Ecto neural progenitor cell (in vitro differentiated cells): ENCODE results near the gene ST3GAL3.

Experiments
- DNase-seq: peaks from one replicate; pipeline ENCODE4 v3.0.0-alpha.2; 2018; ENCODE audit warnings: low spot score

Gene ST3GAL3

GRCh38 chr1:43786960-43787359, 79.6 kb downstream of the ST3GAL3 start:
- DNase-seq = no peak

- no peak for DNase-seq
These were observed 82.5 kb downstream of the ST3GAL3 start for GRCh38 chr1:43789604-43790550.

GRCh38 chr1:43791243-43791642, 83.9 kb downstream of the ST3GAL3 start:
- no peak for DNase-seq

GRCh38 chr1:43796111-43796581, 88.8 kb downstream of the ST3GAL3 start:
- no peak for DNase-seq

- no peak for DNase-seq
These were observed 90.6 kb downstream of the ST3GAL3 start for GRCh38 chr1:43797891-43798290.

- no peak for DNase-seq
These were observed 92.6 kb downstream of the ST3GAL3 start for GRCh38 chr1:43799656-43800635.

- no peak for DNase-seq
These were observed 93.4 kb downstream of the ST3GAL3 start for GRCh38 chr1:43800771-43801170.

GRCh38 chr1:43801203-43801602, 93.9 kb downstream of the ST3GAL3 start:
- DNase-seq = no peak

GRCh38 chr1:43802356-43802980, 95.1 kb downstream of the ST3GAL3 start:
- no peak for DNase-seq

- no peak for DNase-seq
These were observed 95.8 kb downstream of the ST3GAL3 start for GRCh38 chr1:43803105-43803504.

GRCh38 chr1:43803646-43804045, 96.3 kb downstream of the ST3GAL3 start:
- DNase-seq = no peak

GRCh38 chr1:43804569-43804968, 97.2 kb downstream of the ST3GAL3 start:
- DNase-seq = no peak

GRCh38 chr1:43805340-43805739, 98.0 kb downstream of the ST3GAL3 start:
- DNase-seq = no peak

GRCh38 chr1:43806183-43806582, 98.8 kb downstream of the ST3GAL3 start:
- no peak for DNase-seq

- DNase-seq = no peak
These were observed 101.8 kb downstream of the ST3GAL3 start for GRCh38 chr1:43809097-43809673.

GRCh38 chr1:43812579-43812978, 105.2 kb downstream of the ST3GAL3 start:
- no peak for DNase-seq

GRCh38 chr1:43814401-43814800, 107.1 kb downstream of the ST3GAL3 start:
- DNase-seq = no peak

- no peak for DNase-seq
These were observed 110.1 kb downstream of the ST3GAL3 start for GRCh38 chr1:43817304-43817939.

- DNase-seq = no peak
These were observed 111.4 kb downstream of the ST3GAL3 start for GRCh38 chr1:43818691-43819090.

- DNase-seq = no peak
These were observed 112.0 kb downstream of the ST3GAL3 start for GRCh38 chr1:43819357-43819756.

- no peak for DNase-seq
These were observed 114.1 kb downstream of the ST3GAL3 start for GRCh38 chr1:43821471-43821870.
